NCI-H1417 (cell line): ENCODE data around the gene PARD3B.

Experiments used
- DNase-seq, 3 experiments: peaks; one replicate each; lab custom pipeline; 2025; lab: John Stamatoyannopoulos, UW

Gene PARD3B

DNA sequence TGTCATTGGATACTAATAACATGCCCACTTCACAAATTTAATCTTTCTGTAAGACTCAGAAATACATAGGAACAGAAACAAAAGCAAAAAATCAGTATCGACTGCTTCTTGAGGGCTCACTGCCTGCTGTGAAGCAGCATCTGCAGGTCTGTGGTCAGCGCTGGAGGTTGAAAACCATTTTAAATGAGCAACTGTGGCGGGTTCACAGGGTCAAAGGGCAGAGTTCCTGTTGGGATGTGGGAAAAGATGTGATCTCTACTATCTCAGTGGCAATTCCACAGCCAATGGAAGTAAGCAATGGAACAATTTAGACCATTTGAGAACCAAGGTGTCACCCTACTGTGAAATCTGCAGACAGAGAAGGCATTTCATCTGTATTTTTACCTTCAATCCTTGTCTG, 468.3 kb downstream of the PARD3B start:
- no peak for DNase-seq

DNA sequence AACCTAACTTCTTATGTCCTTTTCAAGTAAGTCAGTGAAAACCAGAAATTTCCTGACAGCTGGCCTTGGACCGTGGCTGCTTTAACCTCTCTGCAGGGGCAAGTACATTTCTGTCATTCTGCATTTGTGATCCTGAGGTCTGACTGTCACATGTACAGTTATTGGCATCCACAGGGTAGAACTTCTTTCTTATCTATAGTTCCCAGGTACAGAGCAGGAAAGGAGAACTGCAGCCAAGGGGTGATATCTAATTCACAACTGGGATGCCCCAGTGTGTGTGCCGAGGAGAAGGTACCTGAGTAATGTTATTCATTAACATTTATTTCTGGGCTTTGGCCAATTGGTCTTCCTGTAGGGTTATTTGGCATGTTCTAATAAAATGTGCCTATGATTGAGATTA, 468.9 kb downstream of the PARD3B start:
- no peak for DNase-seq

DNA sequence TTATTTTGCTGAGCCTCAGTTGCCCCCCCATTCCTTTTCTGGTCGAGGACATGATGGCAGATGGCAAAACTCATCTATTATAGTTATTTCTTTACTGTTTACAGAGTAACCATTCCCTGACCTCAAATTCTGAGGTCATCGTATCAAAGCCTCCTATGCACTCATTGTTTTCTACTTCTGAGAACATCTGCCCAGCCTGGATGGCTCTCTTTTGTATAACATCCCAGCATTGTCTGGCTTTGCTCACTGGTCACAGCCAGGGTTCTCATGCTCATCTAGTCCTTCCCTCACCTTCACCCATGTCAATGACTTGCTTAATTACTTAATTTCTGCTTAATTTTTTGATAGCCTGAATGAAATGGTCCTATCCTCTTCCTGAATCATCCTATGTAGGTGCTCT, 472.1 kb downstream of the PARD3B start:
- peak in 1 of 3 experiments; percentile 25 for DNase-seq

DNA sequence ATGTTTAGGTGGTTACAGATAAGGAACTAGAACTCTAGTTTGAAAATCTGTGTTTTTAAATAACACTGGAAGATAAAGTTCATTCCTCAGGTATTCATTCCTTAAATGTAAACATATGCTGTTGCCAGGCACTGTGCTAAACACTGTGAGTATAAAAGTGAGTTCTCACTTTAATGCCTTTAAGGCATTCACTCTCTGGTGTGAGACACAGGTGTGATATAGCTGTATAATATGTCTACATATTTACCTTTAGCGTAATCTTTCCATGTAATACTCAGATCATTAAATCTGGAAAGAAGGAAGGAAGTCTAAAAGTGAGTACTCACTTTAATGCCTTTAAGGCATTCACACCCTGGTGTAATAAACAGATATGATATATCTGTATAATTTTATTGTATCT, 472.6 kb downstream of the PARD3B start:
- no peak for DNase-seq

DNA sequence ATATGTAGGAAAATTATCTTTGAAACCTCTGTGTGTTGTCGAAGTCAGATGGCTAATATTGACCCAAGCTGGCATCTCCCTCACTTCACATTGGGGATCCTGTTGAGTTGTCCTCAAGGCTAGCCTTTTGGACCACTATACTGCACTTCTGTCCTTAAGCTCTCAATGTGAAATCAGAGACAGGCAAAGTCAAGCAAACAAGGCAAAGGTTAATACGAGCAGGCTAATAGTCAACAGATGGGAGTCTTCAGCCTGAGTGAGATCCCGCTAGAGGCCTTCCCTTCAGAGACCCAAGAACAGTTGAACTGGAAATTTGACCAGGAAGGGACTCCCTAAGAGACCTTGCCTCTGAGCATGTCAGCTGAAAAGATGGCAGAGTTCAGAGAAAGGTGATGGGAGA, 475.4 kb downstream of the PARD3B start:
- DNase-seq = no peak

DNA sequence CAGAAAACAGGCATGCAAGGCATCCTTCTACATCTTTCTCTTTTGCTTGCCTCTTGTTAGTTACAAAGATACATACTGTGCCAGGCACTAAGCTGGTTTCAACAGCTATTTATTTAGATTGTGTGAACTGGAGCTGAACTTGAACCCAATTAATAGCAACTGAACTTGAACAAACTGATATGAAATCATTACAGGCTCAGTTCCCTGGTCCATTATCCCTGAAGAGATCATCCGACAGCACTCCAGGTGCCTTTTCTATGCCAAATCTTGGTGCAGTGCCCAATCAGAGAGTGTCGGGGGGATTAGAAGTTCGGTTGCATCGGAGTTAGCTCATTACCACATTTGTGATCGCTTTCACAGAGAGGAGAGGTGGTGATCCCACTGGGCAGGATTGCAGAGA, 477.6 kb downstream of the PARD3B start:
- DNase-seq = peak in 1 of 3 experiments; percentile 15

DNA sequence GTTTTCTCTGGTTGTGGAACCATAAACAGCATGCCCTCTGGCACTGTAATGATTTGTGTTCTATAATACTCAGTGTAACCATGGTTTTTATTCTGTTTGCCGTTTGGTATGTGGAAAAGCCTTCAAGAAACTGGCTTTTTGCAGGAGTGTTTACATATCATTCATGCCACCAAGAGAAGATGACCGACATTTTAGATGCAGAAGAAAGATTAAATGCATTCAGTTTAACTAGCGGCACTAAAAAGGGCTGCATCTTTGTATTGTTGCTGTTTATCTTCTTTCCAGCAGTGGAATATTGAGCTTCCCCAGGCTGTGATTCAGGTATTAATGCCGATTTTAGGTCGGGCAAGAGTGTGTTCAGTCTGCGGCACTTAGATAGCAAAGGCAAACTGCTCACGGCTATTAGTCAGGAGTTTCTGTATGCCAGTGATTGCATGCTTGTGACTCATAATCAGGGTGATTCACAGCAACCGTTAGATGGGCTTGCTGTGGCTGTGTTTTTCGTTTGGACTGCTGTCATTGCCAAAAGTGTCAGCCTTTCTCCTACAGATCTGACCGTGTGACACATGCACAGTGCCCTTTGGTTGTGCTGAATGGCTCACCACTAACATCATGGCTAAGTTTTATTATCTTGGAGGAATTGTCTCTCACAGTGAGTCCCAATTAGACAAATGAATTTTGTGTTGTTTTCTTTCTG, 479.7 kb downstream of the PARD3B start:
- peak in 2 of 3 experiments; percentile 19 to 55 for DNase-seq

DNA sequence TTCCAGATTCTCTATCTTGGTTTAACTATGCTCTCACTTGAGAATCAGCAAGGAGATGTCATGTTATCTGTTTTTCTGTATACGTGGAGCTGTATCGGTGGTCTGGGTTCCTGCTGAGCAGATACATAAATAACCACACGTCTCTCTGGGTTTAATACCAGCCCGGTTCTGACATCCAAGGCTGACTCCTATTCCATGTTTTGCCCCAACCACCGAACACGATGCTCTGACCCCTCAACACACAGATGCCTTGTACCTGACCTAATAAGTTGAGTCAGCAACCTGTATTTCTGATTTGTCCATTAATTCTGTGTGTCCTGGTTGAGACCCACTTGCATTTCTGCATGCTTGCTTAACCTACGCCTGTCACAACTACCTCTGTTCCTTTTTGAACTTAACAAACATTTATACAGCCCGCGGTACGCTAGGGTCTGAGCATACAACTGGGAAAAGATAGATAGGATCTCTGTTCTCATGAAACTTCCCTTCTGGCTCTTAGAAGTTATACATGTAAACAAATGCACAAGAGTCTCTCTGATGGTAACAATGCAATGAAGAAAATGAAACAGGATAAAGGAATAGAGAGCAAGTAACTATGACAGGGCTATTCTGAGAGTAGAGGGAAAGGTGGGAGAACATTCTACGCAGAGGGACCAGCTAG, 480.4 kb downstream of the PARD3B start:
- no peak for DNase-seq

DNA sequence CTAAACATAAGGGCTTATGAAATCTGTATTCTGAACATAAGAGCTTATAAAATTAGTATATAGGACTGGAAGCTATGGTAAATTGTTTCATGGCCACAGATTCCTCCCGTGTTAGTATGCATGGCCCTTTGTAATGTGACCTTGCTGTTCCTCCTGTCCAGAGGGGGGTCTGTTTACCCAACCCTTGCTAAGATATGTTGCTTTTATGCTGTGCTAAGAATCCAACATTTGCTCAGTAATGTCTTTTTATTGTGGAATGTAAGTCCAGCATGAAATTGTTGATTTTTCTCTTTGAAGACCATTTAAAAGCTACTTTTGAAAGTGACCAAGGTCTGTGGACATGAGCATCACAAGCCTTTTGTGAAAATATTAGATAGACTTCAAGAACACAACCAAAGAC, 485.4 kb downstream of the PARD3B start:
- DNase-seq = no peak

DNA sequence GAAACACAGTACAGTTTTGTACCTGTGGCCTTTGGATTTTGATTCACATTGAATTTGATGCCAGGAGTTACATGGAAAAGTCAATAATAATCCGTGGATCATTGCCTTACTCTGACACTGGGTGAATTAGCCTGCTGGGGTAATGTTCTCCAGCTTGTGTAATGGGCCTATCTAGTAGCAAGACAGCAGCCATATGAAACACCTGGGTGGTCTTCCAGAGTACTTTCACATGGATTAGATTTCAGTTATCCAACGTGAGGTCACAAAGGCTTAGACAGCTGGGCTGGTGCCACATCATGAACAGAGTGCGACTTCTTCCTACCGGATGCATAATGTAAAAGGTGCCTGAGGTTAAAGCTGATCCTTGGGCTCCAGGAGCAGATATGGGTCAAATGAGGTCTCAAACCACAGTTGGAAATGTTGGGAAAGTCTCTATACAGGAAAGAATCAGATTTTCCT, 486.8 kb downstream of the PARD3B start:
- no peak for DNase-seq

DNA sequence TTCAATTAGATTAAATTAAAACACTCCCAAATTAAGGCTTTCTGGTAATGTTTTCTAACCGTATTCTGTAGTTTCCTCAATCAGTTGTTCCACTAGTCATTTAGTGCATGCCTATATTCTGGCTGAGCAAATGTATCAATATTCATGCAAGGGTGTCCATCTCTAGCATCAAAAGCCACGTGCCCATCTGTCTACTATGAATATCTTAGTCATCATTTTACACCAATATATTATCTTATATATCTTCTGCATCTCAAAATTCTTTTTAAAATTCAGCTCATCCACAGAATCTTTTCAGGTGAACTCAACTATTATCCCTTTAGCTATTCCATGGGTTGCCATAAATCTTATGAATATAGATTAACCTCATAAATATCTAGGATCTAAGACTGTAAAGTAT, 488.2 kb downstream of the PARD3B start:
- DNase-seq = no peak

DNA sequence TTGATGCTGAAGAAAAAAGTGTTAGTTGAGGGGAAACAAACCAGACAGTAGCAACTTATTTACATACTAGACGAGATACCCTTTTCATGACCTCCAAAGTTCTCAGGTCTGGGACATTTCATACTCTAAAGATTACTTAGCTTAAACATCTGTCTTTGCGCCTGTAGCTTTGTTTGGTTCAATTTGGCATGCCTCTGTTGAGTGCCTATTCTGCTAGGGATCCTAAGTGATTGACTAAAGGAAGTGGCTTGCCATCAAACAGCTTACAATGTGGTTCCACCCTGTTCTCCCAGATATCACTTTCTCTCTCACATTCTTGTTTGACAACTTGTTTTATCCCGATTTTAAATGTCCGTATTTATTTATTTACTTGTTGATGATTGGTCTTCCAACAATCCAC, 488.8 kb downstream of the PARD3B start:
- DNase-seq = no peak

DNA sequence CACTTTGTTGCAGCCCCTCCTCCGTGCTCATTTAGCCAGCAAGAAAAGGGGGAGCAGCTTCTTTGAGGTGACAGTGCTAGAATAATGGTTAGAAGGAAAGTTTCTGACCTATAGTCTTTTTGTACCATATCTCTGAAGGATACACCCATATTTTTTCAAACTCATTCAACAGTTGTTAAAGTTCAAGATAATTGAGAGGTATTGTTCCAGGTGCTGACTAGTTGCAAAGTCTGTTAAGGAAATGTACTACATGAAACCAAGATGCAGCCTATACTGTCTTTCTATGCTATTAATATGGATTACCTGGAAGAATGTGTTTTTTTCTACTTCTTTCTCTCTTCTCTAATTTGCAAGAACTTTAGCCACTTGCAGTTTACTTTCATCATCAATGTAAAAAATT, 495.0 kb downstream of the PARD3B start:
- DNase-seq = no peak

DNA sequence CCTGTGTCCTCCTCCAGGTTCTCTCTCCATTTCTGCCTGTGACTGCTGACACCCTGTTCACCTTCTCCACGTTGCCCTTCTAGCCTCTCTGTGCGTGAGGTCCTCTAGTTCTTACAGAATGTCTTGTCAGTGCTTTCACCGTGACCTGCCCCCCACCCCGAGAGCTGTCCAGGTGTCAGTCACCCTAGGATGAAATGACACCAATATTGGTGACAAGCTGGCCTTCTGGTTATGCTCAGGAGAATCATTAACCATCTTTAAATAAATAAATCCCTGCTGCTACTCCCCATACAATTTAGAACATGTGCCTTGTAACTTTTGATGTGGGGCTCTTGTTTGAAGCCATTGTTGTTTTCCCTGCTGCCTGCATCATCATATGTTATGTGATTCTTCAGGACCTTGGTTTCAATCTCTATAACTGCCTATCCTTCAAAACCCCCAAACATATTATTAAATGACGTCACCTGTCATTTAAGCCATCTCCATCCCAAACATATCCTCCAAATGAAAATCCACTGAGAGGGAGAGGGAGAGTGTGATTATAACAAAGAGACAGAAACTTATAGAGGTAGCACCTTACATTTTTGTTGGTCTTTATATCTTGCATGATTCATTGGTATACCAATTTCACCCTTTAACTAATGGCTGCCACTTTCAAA, 496.3 kb downstream of the PARD3B start:
- DNase-seq = peak in 1 of 3 experiments; percentile 35

DNA sequence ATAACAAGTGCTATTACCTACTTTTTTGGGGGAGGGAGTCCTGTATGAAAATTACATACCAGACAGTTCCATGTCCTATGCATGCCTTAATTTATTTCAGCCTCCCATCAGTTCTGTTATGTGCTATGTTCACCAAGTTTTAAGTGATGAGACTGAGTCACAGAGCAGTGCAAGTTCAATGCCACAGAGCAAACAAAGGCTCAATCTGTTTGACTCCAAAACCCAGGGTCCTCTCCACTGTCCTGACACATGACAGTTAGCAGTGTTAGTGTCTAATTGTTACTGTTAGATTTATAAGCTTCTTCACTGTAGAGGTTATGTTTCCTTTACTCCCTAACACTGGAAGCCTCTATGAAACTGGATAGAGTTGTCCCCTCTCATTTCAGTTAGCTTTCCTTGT, 498.0 kb downstream of the PARD3B start:
- no peak for DNase-seq

DNA sequence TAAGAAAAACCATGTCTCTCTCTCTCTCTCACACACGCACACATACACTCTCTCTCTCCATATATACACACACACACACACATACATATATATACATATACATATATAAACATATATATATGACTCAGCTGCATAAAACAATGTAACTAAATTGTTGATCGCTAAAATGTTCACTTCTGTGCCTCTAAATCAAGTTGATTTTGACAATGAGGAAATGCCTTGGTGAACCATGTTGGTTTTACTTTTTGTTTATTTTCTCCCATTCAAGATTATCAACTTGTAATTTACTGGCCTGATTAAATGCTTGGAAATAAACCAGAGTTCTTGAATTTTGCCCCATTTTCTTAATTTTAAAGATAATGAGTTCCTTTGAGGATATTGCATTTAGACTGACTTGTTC, 500.4 kb downstream of the PARD3B start:
- DNase-seq = no peak

DNA sequence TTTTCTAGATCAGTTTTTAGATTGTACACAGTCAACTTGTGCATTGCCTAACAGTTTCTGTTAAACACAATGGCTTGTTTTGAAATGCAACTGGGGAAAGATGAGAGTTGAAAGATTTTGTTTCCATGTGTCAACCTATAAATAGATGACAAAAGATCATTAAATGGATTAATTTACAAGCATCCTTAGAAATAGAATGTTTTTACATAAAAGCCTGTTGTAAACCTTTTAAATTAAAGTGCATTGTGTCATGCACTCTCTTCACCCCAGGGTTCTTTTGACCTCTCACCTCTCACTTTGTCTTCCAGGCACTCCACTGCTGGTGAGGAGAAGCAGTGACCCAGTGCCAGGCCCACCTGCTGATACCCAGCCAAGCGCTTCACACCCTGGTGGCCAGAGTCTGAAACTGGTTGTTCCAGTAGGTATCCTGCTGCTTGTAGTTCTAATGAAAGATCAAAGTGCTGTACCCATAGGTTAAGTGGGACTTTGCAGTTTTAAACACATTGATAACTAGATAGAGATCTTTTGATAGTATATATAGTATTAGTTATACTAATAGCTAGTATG, 502.1 kb downstream of the PARD3B start:
- DNase-seq = peak in 2 of 3 experiments; percentile 75 to 94

DNA sequence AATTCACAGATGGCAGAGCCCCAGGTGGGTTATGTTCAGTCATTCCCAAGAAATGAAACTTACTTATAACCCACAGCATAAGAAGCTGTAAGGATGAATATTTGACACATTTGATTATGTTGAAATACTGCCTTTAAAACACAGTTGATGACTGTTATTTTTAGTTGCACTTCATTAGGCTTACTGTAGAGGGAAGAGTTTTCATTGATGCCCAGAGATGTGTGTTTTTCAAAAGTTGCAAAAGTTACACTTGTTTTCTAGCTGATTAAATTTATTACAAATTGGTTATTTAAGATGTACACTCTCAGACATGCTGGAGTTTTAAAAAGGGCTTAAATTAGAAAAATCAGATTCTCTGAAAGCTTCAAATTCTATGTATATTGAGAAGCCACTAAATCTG, 506.1 kb downstream of the PARD3B start:
- DNase-seq = no peak

DNA sequence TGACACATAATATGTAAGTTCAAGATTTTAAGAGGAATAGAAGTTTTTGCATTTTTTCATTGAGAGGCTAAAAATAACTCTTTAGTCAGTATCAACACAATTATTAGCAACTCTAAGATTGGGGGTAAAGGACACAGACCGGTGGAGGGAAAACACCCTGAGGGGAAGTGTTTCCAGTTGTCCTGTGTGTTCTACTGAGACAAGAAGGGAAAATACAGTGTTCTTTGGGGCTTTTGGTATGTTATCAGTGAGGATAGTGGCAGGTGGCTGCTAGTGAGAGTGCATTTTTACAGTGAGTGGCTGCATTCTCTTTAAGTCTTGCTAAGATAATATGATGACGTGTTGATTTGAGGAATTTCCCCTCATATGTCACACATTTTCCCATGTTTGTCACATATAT, 507.5 kb downstream of the PARD3B start:
- DNase-seq = no peak

DNA sequence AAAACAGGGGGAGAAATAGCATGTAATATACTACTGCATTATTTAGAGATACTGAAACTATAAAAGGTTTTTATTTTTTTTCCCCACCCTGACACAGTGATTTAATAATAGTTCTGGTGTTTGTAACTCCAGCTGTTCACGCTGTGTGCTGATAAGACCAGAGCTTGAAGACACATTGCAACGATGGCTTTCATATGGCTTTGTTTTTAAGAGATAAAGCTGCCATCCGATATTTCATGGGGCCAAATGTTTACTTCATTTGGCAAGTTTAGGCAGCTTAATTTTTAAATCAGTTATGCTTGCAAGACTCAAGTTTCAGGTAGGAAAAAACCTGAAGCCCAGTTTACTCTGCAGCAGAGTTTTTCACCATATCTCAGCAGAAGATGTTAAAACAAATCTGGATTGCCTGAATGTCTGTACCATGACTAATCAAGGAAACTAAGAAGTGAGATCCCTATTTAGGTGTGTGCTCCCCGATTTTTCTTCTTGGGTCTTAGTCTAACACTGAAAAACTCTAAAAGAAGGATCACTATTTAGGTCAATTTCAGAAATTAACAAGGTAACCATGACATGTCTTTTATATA, 508.6 kb downstream of the PARD3B start:
- DNase-seq = no peak

DNA sequence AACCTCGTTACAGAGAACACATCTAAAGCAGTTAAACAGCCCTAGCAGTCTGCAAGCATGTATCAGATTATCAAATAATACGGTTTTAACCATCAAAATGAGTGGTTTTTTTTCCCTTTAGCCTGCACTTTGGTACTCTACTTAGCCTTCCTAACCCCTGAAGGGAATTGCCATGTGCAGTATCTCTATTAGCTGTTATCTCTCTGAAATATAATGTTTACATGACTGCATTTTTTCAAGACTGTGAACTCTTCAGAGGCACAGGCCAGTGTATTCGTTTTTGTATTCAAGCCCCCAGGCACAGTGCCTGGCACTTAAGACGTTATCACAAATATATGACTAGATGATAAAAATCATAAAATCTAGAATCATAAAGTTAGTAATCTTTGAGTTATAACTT, 509.5 kb downstream of the PARD3B start:
- DNase-seq = no peak

DNA sequence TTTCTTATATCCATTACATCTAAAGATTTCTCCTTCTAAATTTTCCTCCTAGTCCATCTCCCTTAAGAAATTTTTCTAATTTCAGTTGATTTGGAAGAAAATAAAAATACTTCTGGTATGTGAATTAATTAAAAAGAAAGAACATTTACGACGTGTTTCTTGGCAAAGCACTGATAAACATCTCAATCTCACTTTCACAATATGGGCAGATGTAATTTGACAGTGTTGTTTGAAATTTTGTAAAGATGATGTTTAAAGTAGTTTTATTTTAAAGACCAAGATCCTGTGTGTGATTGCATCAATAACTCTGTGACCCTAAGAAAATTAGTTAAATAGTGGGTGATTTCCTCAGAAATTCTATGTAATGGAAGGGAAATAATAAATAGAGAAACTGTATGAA, 510.0 kb downstream of the PARD3B start:
- no peak for DNase-seq

DNA sequence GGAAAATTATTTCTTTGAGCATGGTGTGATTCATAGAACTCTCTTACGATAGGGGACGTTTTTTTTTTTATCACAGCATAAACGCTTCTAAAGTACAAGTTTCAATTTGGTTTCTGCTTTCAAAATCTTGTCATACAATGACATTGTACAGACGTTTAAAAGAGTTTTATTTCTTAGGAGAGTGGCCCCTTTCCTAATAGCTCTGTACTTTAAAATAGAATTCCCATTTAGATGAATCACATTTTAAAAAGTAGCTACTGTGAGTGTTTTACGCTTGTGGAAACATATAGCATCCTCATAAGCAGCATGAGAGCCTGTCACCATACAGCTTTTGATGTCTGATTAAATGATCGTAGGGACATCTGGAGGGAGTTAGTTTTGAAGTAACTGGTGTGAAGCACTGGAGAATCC, 510.9 kb downstream of the PARD3B start:
- no peak for DNase-seq
